Activated CD4-positive, alpha-beta T cell treated with anti-CD3 and anti-CD28 coated beads, Interleukin-2, amount 10 ng/mL, durations not matched to agents 24 days and 14 days (primary cell): Measurements from ENCODE around the gene PRR16. TPM values are rescaled to one million over a fixed set of nuclear protein-coding genes. Genes with fewer than 3 reads are reported as not detected.
A peak's percentile ranks its signal among the peaks of the same experiment; 100 is the strongest.
"Not testable (repeated sequence)": the region's sequence is repeated elsewhere in the genome, so short reads cannot be mapped to it uniquely, and the experiment has no call there.

Experiments
- DNase-seq: peaks from one replicate; pipeline ENCODE4 v3.0.0; 2022
- H3K27ac Mint-ChIP-seq: one replicate; pipeline ENCODE4 v1.8.0; 2022; ENCODE audit warnings: mild to moderate bottlenecking, mixed read lengths
- H3K27me3 Mint-ChIP-seq: one replicate; pipeline ENCODE4 v1.8.0; 2022; ENCODE audit warnings: mixed read lengths
- H3K36me3 Mint-ChIP-seq: one replicate; pipeline ENCODE4 v1.8.0; 2022; ENCODE audit warnings: low read depth, mild to moderate bottlenecking, mixed read lengths
- H3K4me1 Mint-ChIP-seq: one replicate; pipeline ENCODE4 v1.8.0; 2021; ENCODE audit warnings: mixed read lengths
- H3K4me3 Mint-ChIP-seq: one replicate; pipeline ENCODE4 v1.8.0; 2022; ENCODE audit warnings: mild to moderate bottlenecking, moderate library complexity, mixed read lengths
- H3K9me3 Mint-ChIP-seq: one replicate; pipeline ENCODE4 v1.8.0; 2021; ENCODE audit warnings: mixed read lengths
- intact Hi-C: fragments of 100-400 bp; cut with micrococcal nuclease; formaldehyde crosslinking; loops from one replicate; pipeline ENCODE4 v1.15.1; 2023
- total RNA-seq: library from RNA; stranded (reverse); gene quantifications from 2 replicates; pipeline ENCODE4 v1.2.3, GENCODE V29; 2022

The PRR16 gene
- total RNA-seq = not detected in 2 replicates

- peak; percentile 65 for DNase-seq
- Mint-ChIP-seq H3K4me3 (peak within 1 kb of the TSS; percentile 75), H3K9me3 (no peaks in the 10 kb centered on the region), H3K27me3 (peaks cover 55% of the 10 kb centered on the region), H3K27ac (no peak within 1 kb of the TSS), H3K36me3 (no peaks in the 10 kb centered on the region), H3K4me1 (peaks cover 9% of the 10 kb centered on the region)
- intact Hi-C loops = no loop called here
Observed at GRCh38 chr5:120463991-120464626, at the start of gene PRR16. TSS of gene PRR16 (plus strand) at chr5:120464300.

DNA sequence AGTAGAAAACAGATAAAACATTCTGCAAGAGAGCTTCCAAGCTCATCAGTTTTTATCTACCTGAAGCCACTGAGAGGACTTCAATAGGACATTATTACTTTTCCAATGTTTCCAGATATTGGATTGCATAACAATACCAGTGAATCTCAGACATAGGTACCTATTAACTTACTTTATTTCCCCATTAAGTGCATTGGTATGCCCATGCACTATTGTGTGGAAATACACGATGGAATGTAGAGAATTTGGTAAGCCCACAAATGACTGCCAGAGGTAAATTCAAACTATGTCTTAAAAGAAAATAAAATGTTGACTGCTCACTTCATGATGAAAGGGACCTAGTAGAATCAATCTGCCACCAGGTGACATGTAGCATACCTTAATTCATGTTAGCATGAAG, 48.1 kb upstream of the PRR16 start:
- no peak overlapping the region for H3K27ac Mint-ChIP-seq
- H3K4me3 Mint-ChIP-seq = no peak overlapping the region
- H3K9me3 Mint-ChIP-seq = no peaks in the 10 kb centered on the region
- intact Hi-C loops = no loop called here
- H3K27me3 Mint-ChIP-seq = no peaks in the 10 kb centered on the region
- H3K4me1 Mint-ChIP-seq = no peaks in the 10 kb centered on the region
- no peak for DNase-seq
- H3K36me3 Mint-ChIP-seq = no peaks in the 10 kb centered on the region

DNA sequence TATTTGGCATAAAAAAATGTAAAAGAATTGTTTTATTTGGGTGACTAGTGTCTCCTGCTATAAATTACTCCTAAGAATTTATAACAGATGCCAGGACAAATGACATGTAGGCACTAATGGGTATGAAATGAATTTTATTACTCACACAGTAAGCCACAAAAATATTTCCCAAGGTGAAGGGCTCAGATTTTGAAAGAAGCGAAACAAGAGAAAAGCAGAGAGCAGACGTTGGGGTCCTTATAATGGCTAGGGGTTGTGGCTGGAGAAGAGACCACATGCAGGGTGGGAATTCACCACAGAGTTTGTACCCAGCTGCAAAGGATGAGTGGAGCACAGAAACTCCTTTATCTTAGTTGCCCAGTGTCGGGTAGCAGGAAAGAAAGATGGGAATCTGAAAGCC, 45.0 kb upstream of the PRR16 start:
- Mint-ChIP-seq H3K9me3 (no peaks in the 10 kb centered on the region), H3K4me1 (no peaks in the 10 kb centered on the region), H3K27me3 (no peaks in the 10 kb centered on the region), H3K36me3 (no peaks in the 10 kb centered on the region), H3K27ac (no peak overlapping the region), H3K4me3 (no peak overlapping the region)
- intact Hi-C loops = no loop called here
- DNase-seq = no peak

GRCh38 chr5:120426633-120427275, 37.3 kb upstream of the PRR16 start:
- H3K27ac Mint-ChIP-seq, H3K36me3 Mint-ChIP-seq, intact Hi-C loops, H3K4me1 Mint-ChIP-seq, H3K27me3 Mint-ChIP-seq, H3K4me3 Mint-ChIP-seq, DNase-seq: not testable (repeated sequence)
- peaks cover 10% of the 10 kb centered on the region for H3K9me3 Mint-ChIP-seq

DNA sequence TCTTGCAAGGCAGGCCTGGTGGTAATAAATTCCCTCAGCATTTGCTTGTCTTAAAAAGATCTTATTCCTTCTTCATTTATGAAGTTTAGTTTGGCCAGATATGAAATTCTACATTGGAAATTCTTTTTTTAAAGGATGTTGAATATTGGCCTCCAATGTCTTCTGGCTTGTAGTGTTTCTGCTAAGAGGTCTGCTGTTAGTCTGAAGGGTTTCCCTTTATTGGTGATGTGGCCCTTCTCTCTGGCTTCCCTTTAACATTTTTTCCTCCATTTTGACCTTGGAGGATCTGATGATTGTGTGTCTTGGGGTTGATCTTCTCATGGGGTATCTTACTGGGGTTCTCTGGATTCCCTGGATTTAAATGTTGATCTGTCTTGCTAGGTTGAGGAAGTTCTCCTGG, 33.5 kb upstream of the PRR16 start:
- no peak for DNase-seq
- Mint-ChIP-seq H3K36me3 (no peaks in the 10 kb centered on the region), H3K27me3 (no peaks in the 10 kb centered on the region), H3K27ac (no peak overlapping the region), H3K4me3 (no peak overlapping the region), H3K9me3 (peaks cover 10% of the 10 kb centered on the region), H3K4me1 (no peaks in the 10 kb centered on the region)
- intact Hi-C loops = no loop called here

DNA sequence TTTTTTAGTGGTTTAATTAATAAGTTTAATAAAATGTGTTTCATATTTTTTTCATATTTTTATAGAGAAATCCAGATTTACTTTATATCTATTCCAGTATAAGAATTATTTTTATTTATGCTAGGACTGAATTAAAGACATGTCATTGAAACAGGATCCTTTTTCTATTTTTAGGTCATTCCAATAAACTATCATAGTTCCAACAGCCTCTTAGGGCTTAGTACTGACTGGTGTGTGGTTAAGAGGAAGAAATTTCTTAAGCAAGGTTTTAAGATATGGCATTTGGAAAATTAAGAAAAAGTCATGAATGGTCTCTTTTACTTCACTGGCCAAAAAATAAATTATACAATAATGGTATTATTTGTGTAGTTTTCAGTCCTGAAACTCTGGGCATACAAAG, 31.2 kb upstream of the PRR16 start:
- Mint-ChIP-seq H3K36me3 (no peaks in the 10 kb centered on the region), H3K27me3 (no peaks in the 10 kb centered on the region), H3K4me1 (no peaks in the 10 kb centered on the region), H3K27ac (no peak overlapping the region), H3K9me3 (peaks cover 10% of the 10 kb centered on the region), H3K4me3 (no peak overlapping the region)
- DNase-seq = no peak
- intact Hi-C loops = no loop called here

GRCh38 chr5:120435129-120435528, 29.0 kb upstream of the PRR16 start:
- no peaks in the 10 kb centered on the region for H3K4me1 Mint-ChIP-seq

GRCh38 chr5:120436996-120437395, 27.1 kb upstream of the PRR16 start:
- no peak for DNase-seq
- intact Hi-C loops = no loop called here
- Mint-ChIP-seq H3K36me3 (no peaks in the 10 kb centered on the region), H3K27me3 (no peaks in the 10 kb centered on the region), H3K4me3 (no peak overlapping the region), H3K9me3 (no peaks in the 10 kb centered on the region), H3K27ac (no peak overlapping the region), H3K4me1 (no peaks in the 10 kb centered on the region)

More at GRCh38 chr5:120435129-120435528, 29.0 kb upstream of the PRR16 start:
- Mint-ChIP-seq H3K4me3 (no peak overlapping the region), H3K27me3 (no peaks in the 10 kb centered on the region), H3K27ac (no peak overlapping the region), H3K36me3 (no peaks in the 10 kb centered on the region), H3K9me3 (peaks cover 5% of the 10 kb centered on the region)
- intact Hi-C loops = no loop called here
- DNase-seq = no peak

- DNase-seq = no peak
- H3K27ac Mint-ChIP-seq = no peak overlapping the region
- no peak overlapping the region for H3K4me3 Mint-ChIP-seq
- intact Hi-C loops = no loop called here
- H3K36me3 Mint-ChIP-seq = no peaks in the 10 kb centered on the region
- H3K9me3 Mint-ChIP-seq = no peaks in the 10 kb centered on the region
- no peaks in the 10 kb centered on the region for H3K4me1 Mint-ChIP-seq
- H3K27me3 Mint-ChIP-seq = no peaks in the 10 kb centered on the region
Observed at GRCh38 chr5:120442694-120443093, 21.4 kb upstream of the PRR16 start.

- intact Hi-C loops = no loop called here
Observed at GRCh38 chr5:120443607-120444006, 20.5 kb upstream of the PRR16 start.

DNA sequence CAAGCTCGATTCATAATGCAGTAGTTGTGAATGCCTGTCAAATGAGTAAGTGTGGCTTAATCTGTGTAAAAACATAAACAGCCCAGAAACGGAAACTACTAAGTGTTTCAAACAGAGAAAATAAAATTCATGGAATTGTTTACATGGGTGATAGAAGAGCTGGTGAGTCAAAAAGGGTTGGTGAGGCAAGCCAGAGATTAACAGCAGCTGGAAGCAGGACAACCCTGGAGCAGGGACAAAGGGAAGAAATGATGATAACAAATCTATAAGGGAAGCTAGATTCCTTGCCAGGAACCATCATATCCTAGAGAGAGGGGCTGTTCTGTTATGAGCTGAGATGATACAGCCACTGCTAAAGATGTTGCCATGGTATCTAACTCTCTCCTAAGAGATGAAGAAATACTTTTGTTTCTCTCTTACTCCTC, 18.0 kb upstream of the PRR16 start:
- Mint-ChIP-seq H3K4me1 (no peaks in the 10 kb centered on the region), H3K4me3 (no peak overlapping the region), H3K27ac (no peak overlapping the region), H3K36me3 (no peaks in the 10 kb centered on the region), H3K9me3 (no peaks in the 10 kb centered on the region), H3K27me3 (no peaks in the 10 kb centered on the region)
- intact Hi-C loops = no loop called here
- no peak for DNase-seq

More at GRCh38 chr5:120443607-120444006, 20.5 kb upstream of the PRR16 start:
- H3K27ac Mint-ChIP-seq = no peak overlapping the region
- no peaks in the 10 kb centered on the region for H3K36me3 Mint-ChIP-seq
- no peaks in the 10 kb centered on the region for H3K27me3 Mint-ChIP-seq
- H3K4me1 Mint-ChIP-seq = no peaks in the 10 kb centered on the region
- H3K4me3 Mint-ChIP-seq = no peak overlapping the region
- DNase-seq = no peak
- no peaks in the 10 kb centered on the region for H3K9me3 Mint-ChIP-seq

DNA sequence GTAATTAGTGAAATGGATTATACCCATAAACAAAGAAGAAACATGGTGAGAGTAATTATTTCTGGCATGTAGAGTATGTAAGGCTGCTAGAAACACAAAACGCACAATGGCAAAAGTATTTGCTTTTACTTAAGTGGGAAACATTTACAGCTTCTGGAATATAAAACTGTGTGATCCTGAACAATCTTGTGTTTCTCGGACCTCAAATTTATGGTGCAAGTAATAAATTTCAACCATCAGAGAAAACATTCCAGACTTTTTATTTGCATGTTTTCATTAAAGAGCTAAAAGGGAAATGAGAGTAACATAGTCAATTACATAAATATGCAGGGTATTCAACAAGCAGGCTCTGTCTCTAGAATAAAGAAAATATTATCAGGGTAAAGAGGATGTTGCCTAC, 17.2 kb upstream of the PRR16 start:
- intact Hi-C loops = no loop called here

DNA sequence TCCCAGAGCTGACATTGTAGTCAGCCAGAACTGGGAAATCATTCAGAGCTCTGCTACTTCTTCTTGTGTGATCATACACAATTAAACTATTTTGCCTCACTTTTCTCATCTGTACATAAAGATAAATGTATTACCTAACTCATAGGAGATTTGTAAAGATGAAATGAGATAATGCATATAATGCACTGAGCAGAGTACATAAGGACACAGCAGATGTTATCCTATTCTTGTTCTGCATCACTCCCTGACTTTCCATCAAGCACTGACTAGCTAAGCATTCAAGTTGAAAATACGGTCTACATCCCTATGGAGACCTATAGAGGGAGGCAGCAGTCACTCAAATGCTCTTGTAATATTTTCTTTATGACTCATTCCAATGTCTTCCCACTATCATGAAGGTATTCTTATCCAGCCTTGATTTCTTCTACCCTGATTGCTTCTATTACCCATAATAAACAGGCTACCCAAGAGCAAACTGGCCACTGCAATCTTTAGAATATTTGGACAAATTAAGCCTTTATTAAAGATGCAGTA, 16.3 kb upstream of the PRR16 start:
- DNase-seq = no peak
- Mint-ChIP-seq H3K36me3 (no peaks in the 10 kb centered on the region), H3K27me3 (no peaks in the 10 kb centered on the region), H3K4me1 (no peaks in the 10 kb centered on the region), H3K27ac (no peak overlapping the region), H3K9me3 (no peaks in the 10 kb centered on the region), H3K4me3 (no peak overlapping the region)
- intact Hi-C loops = no loop called here

More for the DNA sequence above, 17.2 kb upstream of the PRR16 start:
- DNase-seq = no peak
- H3K36me3 Mint-ChIP-seq = no peaks in the 10 kb centered on the region
- no peaks in the 10 kb centered on the region for H3K4me1 Mint-ChIP-seq
- H3K4me3 Mint-ChIP-seq = no peak overlapping the region
- H3K27me3 Mint-ChIP-seq = no peaks in the 10 kb centered on the region
- H3K9me3 Mint-ChIP-seq = no peaks in the 10 kb centered on the region
- H3K27ac Mint-ChIP-seq = no peak overlapping the region

DNA sequence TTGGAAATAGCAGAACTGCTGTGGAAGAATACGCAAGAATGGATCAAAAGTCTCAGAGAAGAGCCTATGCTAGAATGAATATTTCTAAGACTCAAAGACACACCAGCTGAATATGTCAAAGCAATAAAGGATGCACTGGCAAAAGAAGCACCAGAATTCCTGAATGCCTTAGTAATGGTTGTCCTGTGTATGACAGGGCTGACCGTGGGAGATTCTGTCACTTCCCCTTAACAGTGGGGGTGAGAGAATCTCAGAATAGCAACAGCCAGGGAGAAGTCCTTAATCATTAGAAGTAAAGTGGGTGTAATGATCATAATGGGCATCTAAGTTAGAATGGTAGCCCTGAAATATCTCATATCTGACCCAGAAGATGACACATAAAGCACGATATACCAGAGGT, 14.6 kb upstream of the PRR16 start:
- no peaks in the 10 kb centered on the region for H3K36me3 Mint-ChIP-seq
- no peak for DNase-seq
- intact Hi-C loops = no loop called here
- no peaks in the 10 kb centered on the region for H3K9me3 Mint-ChIP-seq
- no peaks in the 10 kb centered on the region for H3K4me1 Mint-ChIP-seq
- no peak overlapping the region for H3K4me3 Mint-ChIP-seq
- no peaks in the 10 kb centered on the region for H3K27me3 Mint-ChIP-seq
- H3K27ac Mint-ChIP-seq = no peak overlapping the region
